Endothelial cell (in vitro differentiated cells): Measurements from ENCODE around the gene LPP. TPM values are rescaled to one million over a fixed set of nuclear protein-coding genes. Genes with fewer than 3 reads are reported as not detected.

Experiments used
- DNase-seq: peaks from one replicate; pipeline ENCODE4 v3.0.0; 2021; ENCODE audit warnings: low spot score
- H3K27ac Mint-ChIP-seq: one replicate; pipeline ENCODE4 v1.8.0; 2021; ENCODE audit warnings: mixed read lengths, inconsistent platforms; ENCODE audit not compliant: unreplicated experiment
- H3K27me3 Mint-ChIP-seq: one replicate; pipeline ENCODE4 v1.8.0; 2021; ENCODE audit warnings: mild to moderate bottlenecking, moderate library complexity, mixed read lengths, inconsistent platforms; ENCODE audit not compliant: unreplicated experiment
- H3K36me3 Mint-ChIP-seq: one replicate; pipeline ENCODE4 v1.8.0; 2021; ENCODE audit warnings: mild to moderate bottlenecking, low read depth, mixed read lengths, inconsistent platforms; ENCODE audit not compliant: unreplicated experiment
- H3K4me1 Mint-ChIP-seq: one replicate; pipeline ENCODE4 v1.8.0; 2021; ENCODE audit warnings: mild to moderate bottlenecking, mixed read lengths, inconsistent platforms; ENCODE audit not compliant: unreplicated experiment
- H3K4me3 Mint-ChIP-seq: one replicate; pipeline ENCODE4 v1.8.0; 2021; ENCODE audit warnings: mild to moderate bottlenecking, mixed read lengths, inconsistent platforms; ENCODE audit not compliant: unreplicated experiment
- H3K9me3 Mint-ChIP-seq: one replicate; pipeline ENCODE4 v1.8.0; 2021; ENCODE audit warnings: mixed read lengths, inconsistent platforms; ENCODE audit not compliant: unreplicated experiment
- total RNA-seq: library from RNA; stranded (reverse); fragmentation: NEBNext Ultra II Directional; extraction: Animal tissue kit (Norgen Biotek cat#: 25700); gene quantifications from one replicate; pipeline ENCODE4 v1.2.1, GENCODE V29; 2021; ENCODE audit not compliant: unreplicated experiment
- TF ChIP-seq, protein P1 (sequence below): fragments of 200-600 bp; sonication (generic); IDR thresholded peaks from one replicate; pipeline ENCODE4 v1.5.0; 2021; ENCODE audit warnings: antibody characterized with exemption; ENCODE audit not compliant: unreplicated experiment

Gene LPP
- total RNA-seq, 1 donor from 2014 or later = 181 TPM

DNA sequence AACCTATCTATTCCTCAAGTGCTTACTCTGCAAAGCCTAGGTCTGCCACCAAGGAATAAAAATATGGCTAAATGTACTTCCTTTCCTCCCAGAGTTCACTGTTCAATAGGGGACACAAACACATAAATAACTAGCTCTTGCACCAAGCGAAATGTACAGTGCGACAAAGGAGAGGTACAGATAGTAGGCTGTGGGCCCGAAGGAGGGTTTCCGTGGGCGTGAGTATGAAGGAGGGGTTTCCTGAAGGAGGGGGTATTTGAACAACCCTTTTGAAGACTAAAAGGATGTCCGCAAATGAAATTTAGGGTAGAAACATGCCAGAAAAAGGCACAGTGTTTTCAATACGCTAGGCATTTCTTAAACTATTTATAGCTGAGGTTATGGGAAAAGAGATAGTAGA, 207.9 kb downstream of the LPP start:
- peaks cover 3% of the 10 kb centered on the region for H3K27me3 Mint-ChIP-seq
- no peak overlapping the region for H3K4me3 Mint-ChIP-seq
- H3K27ac Mint-ChIP-seq = peak overlapping the region; percentile 82
- peaks cover 56% of the 10 kb centered on the region for H3K4me1 Mint-ChIP-seq
- H3K9me3 Mint-ChIP-seq = no peaks in the 10 kb centered on the region
- H3K36me3 Mint-ChIP-seq = peaks cover 7% of the 10 kb centered on the region
- DNase-seq = no peak
- TF ChIP-seq, protein P1, sequence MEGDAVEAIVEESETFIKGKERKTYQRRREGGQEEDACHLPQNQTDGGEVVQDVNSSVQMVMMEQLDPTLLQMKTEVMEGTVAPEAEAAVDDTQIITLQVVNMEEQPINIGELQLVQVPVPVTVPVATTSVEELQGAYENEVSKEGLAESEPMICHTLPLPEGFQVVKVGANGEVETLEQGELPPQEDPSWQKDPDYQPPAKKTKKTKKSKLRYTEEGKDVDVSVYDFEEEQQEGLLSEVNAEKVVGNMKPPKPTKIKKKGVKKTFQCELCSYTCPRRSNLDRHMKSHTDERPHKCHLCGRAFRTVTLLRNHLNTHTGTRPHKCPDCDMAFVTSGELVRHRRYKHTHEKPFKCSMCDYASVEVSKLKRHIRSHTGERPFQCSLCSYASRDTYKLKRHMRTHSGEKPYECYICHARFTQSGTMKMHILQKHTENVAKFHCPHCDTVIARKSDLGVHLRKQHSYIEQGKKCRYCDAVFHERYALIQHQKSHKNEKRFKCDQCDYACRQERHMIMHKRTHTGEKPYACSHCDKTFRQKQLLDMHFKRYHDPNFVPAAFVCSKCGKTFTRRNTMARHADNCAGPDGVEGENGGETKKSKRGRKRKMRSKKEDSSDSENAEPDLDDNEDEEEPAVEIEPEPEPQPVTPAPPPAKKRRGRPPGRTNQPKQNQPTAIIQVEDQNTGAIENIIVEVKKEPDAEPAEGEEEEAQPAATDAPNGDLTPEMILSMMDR = no peak

DNA sequence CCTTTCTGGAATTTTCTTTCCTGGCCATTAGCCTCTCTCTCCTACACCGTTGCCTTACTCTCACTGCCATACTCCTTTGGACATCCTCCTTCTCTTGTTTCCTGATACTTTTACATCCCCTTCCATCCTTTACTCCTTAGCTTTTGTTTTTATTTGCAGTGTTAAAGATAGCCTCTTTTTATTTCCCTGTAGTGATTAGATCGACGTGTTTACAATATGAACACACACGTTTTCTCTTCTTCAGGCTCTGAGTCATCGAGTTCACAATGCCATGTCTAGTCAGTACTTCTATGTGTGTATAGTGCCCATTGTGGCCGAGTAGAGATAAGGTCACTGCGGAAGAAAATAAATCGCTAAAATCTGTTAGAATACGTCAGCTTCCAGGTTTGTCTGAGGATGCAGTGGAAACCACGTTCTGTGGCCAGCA, 208.5 kb downstream of the LPP start:
- no peak for DNase-seq
- H3K4me3 Mint-ChIP-seq = peak overlapping the region; percentile 10

GRCh38 chr3:188365184-188365583, 211.2 kb downstream of the LPP start:
- peak overlapping the region; percentile 61 for H3K27ac Mint-ChIP-seq
- H3K9me3 Mint-ChIP-seq = no peaks in the 10 kb centered on the region
- H3K4me1 Mint-ChIP-seq = peaks cover 42% of the 10 kb centered on the region
- peaks cover 8% of the 10 kb centered on the region for H3K36me3 Mint-ChIP-seq
- DNase-seq = no peak
- no peak overlapping the region for H3K4me3 Mint-ChIP-seq
- peaks cover 3% of the 10 kb centered on the region for H3K27me3 Mint-ChIP-seq
- TF ChIP-seq, protein P1 = no peak

More for the DNA sequence above, 208.5 kb downstream of the LPP start:
- H3K36me3 Mint-ChIP-seq = peaks cover 7% of the 10 kb centered on the region
- peaks cover 56% of the 10 kb centered on the region for H3K4me1 Mint-ChIP-seq
- H3K9me3 Mint-ChIP-seq = no peaks in the 10 kb centered on the region
- peak overlapping the region; percentile 82 for H3K27ac Mint-ChIP-seq
- H3K27me3 Mint-ChIP-seq = peaks cover 3% of the 10 kb centered on the region
- TF ChIP-seq, protein P1 = no peak

DNA sequence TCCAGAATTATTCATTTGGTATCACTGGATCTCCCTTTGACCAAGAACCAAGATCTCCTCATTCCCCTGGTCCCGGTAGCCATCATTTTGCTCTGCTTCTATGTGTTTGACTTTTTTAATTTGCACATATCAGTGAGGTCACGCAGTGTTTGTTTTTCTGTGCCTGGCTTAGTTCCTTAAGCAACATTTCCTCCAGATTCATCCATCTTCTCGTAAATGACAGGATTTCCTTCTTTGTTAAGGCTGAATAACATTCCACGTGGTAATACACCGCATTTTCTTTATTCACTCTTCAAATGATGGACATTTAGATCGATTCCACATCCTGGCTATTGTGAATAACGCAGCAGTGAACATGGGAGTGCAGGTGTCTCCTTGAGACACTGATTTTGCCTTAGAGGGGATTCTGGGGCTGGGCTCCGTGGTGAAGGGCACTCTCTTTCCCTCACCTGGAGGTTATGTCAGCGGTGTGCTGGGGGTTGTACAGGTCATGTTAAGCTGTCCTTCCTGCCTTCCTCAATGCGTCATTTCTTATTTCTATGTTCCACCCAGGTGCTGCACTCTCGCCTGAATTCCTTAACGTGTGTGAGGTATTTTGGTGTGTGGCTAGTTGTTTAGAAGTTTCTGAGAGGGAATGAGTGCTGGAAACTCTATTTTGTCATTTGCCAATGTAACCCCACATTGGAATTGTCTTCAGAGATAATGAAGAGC, 212.2 kb downstream of the LPP start:
- no peak for DNase-seq
- TF ChIP-seq, protein P1 = no peak
- Mint-ChIP-seq H3K4me1 (peaks cover 39% of the 10 kb centered on the region), H3K36me3 (peaks cover 8% of the 10 kb centered on the region), H3K4me3 (no peak overlapping the region), H3K27me3 (peaks cover 7% of the 10 kb centered on the region), H3K27ac (peak overlapping the region; percentile 94), H3K9me3 (no peaks in the 10 kb centered on the region)

DNA sequence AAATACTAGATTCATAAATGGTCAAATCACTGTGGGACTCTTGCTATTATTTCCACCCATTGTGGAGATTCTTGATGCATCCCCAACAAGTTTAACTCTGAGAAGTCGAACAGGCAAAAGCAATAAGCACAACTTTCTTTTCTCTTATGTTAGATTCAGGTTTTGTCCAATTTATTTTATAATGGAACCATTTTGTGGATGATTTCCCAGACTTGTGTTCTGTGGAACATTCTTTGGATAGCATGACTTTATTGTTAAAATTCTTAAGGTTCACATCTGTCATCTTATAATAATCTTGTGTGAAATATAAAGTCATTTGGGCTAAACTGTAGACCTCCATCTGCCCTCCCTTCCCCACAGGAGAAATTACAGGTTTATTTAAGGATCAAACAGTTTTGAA, 213.7 kb downstream of the LPP start:
- Mint-ChIP-seq H3K27me3 (peaks cover 4% of the 10 kb centered on the region), H3K36me3 (peaks cover 8% of the 10 kb centered on the region), H3K27ac (no peak overlapping the region), H3K9me3 (no peaks in the 10 kb centered on the region), H3K4me3 (no peak overlapping the region), H3K4me1 (peaks cover 29% of the 10 kb centered on the region)
- TF ChIP-seq, protein P1 = no peak
- no peak for DNase-seq
